ENCODE measurements around the gene HEG1.

Gene HEG1

GRCh38 chr3:125075738-125076137 lies 19.9 kb upstream of the HEG1 start:
- Histone ChIP-seq H3K27me3 (ENCODE audit: low read length) (no peaks in the 10 kb centered on the region), H3K79me2 (ENCODE audit: insufficient read depth, low read length) (no peaks in the 10 kb centered on the region), H3K4me3 (ENCODE audit: insufficient read depth, low read length, poor library complexity, severe bottlenecking) (no peak overlapping the region), H3K9me2 (replicated peaks; ENCODE audit: insufficient read depth, low read length) (no peaks in the 10 kb centered on the region), H4K20me1 (ENCODE audit: low read depth, low read length) (no peaks in the 10 kb centered on the region), H3K9me3 (ENCODE audit: insufficient read depth, low read length) (no peaks in the 10 kb centered on the region), H3K36me3 (ENCODE audit: low read length) (no peaks in the 10 kb centered on the region), H3K27ac (ENCODE audit: low read depth, low read length) (no peak overlapping the region), H3F3A (ENCODE audit: insufficient read depth) (no peaks in the 10 kb centered on the region), H3K9ac (ENCODE audit: low read length) (no peak overlapping the region), H2AFZ (ENCODE audit: low read depth, low read length, severe bottlenecking) (no peak overlapping the region), H3K4me2 (ENCODE audit: low read depth, low read length, poor library complexity, severe bottlenecking) (no peak overlapping the region)
- TF ChIP-seq CTCF (IDR thresholded peaks at IDR 0.05; ENCODE audit: insufficient read depth, low read length, poor library complexity, severe bottlenecking) (no peak), EZH2phosphoT487 (conservative IDR thresholded peaks at IDR 0.05; ENCODE audit: low read length) (no peak)

- Histone ChIP-seq H2AFZ (ENCODE audit: low read depth, low read length, severe bottlenecking) (no peak overlapping the region), H3K9me2 (replicated peaks; ENCODE audit: insufficient read depth, low read length) (no peaks in the 10 kb centered on the region), H3K9ac (ENCODE audit: low read length) (no peak overlapping the region), H3K9me3 (ENCODE audit: insufficient read depth, low read length) (no peaks in the 10 kb centered on the region), H4K20me1 (ENCODE audit: low read depth, low read length) (no peaks in the 10 kb centered on the region), H3F3A (ENCODE audit: insufficient read depth) (no peaks in the 10 kb centered on the region), H3K79me2 (ENCODE audit: insufficient read depth, low read length) (no peaks in the 10 kb centered on the region), H3K36me3 (ENCODE audit: low read length) (no peaks in the 10 kb centered on the region), H3K4me2 (ENCODE audit: low read depth, low read length, poor library complexity, severe bottlenecking) (no peak overlapping the region), H3K4me3 (ENCODE audit: insufficient read depth, low read length, poor library complexity, severe bottlenecking) (no peak overlapping the region), H3K27me3 (ENCODE audit: low read length) (no peaks in the 10 kb centered on the region), H3K27ac (ENCODE audit: low read depth, low read length) (no peak overlapping the region)
- no peak for TF ChIP-seq CTCF (IDR thresholded peaks at IDR 0.05; ENCODE audit: insufficient read depth, low read length, poor library complexity, severe bottlenecking)
- TF ChIP-seq EZH2phosphoT487 (conservative IDR thresholded peaks at IDR 0.05; ENCODE audit: low read length): no peak
Measured at GRCh38 chr3:125073390-125073905, 17.7 kb upstream of the HEG1 start.

GRCh38 chr3:125072749-125073389 lies 17.1 kb upstream of the HEG1 start:
- Histone ChIP-seq H3K27ac (ENCODE audit: low read depth, low read length) (no peak overlapping the region), H3K27me3 (ENCODE audit: low read length) (no peaks in the 10 kb centered on the region)

More at GRCh38 chr3:125072749-125073389, 17.1 kb upstream of the HEG1 start:
- Histone ChIP-seq H3K9me2 (replicated peaks; ENCODE audit: insufficient read depth, low read length) (no peaks in the 10 kb centered on the region), H3F3A (ENCODE audit: insufficient read depth) (no peaks in the 10 kb centered on the region), H3K4me3 (ENCODE audit: insufficient read depth, low read length, poor library complexity, severe bottlenecking) (no peak overlapping the region), H3K9me3 (ENCODE audit: insufficient read depth, low read length) (no peaks in the 10 kb centered on the region), H3K4me2 (ENCODE audit: low read depth, low read length, poor library complexity, severe bottlenecking) (no peak overlapping the region), H3K79me2 (ENCODE audit: insufficient read depth, low read length) (no peaks in the 10 kb centered on the region), H3K9ac (ENCODE audit: low read length) (no peak overlapping the region), H3K36me3 (ENCODE audit: low read length) (no peaks in the 10 kb centered on the region), H4K20me1 (ENCODE audit: low read depth, low read length) (no peaks in the 10 kb centered on the region), H2AFZ (ENCODE audit: low read depth, low read length, severe bottlenecking) (no peak overlapping the region)
- TF ChIP-seq EZH2phosphoT487 (conservative IDR thresholded peaks at IDR 0.05; ENCODE audit: low read length) (no peak), CTCF (IDR thresholded peaks at IDR 0.05; ENCODE audit: insufficient read depth, low read length, poor library complexity, severe bottlenecking) (no peak)

All from SU-DHL-6 (cell line).